GM12878 (cell line): ENCODE results near the gene DNAJC5G.

ENCODE experiments used
- BCL11A ChIP-seq: IDR thresholded peaks from 2 replicates; pipeline ENCODE4 v1.6.1; 2011; ENCODE audit warnings: low read depth, low read length
- DPF2 ChIP-seq: fragments of 450-650 bp; IDR thresholded peaks from 2 replicates; pipeline ENCODE4 v1.6.1; 2017; ENCODE audit warnings: mild to moderate bottlenecking
- EZH2 ChIP-seq: IDR thresholded peaks from 2 replicates; pipeline ENCODE4 v1.6.1; 2012; ENCODE audit warnings: low read depth, mild to moderate bottlenecking, control low read depth, inconsistent platforms, low read length, borderline replicate concordance; ENCODE audit not compliant: control insufficient read depth
- FOS ChIP-seq: IDR thresholded peaks from 3 replicates; pipeline ENCODE4 v1.6.1; 2011; ENCODE audit warnings: borderline replicate concordance; ENCODE audit not compliant: insufficient read length; ENCODE audit errors: extremely low read depth
- GATAD2B ChIP-seq: fragments of 450-650 bp; conservative IDR thresholded peaks from 2 replicates; pipeline ENCODE4 v1.6.1; 2017; ENCODE audit warnings: low read depth, mild to moderate bottlenecking, moderate library complexity
- HDAC6 ChIP-seq: fragments of 200-600 bp; sonication (generic); IDR thresholded peaks from one replicate; pipeline ENCODE4 v1.8.0; 2017; ENCODE audit warnings: antibody characterized with exemption; ENCODE audit not compliant: unreplicated experiment
- JUND ChIP-seq: IDR thresholded peaks from 2 replicates; pipeline ENCODE4 v1.6.1; 2012; ENCODE audit warnings: low read depth, mild to moderate bottlenecking, low read length, improper control_type of control experiment, moderate library complexity
- KDM1A ChIP-seq: fragments of 200-600 bp; sonication (generic); IDR thresholded peaks from 2 replicates; pipeline ENCODE4 v1.6.1; 2016; ENCODE audit warnings: borderline replicate concordance
- MXI1 ChIP-seq: fragments of 150-350 bp; IDR thresholded peaks from 2 replicates; pipeline ENCODE4 v1.6.1; 2011; ENCODE audit warnings: low read depth, mild to moderate bottlenecking, inconsistent platforms, low read length, improper control_type of control experiment
- TF ChIP-seq, protein P1 (sequence below): fragments of 450-650 bp; IDR thresholded peaks from 2 replicates; pipeline ENCODE4 v1.6.1; 2016; ENCODE audit warnings: mild to moderate bottlenecking
- TF ChIP-seq, protein P2 (sequence below), 3 experiments: IDR thresholded peaks in 2 of 3; conservative IDR thresholded peaks in 1 of 3; 2 replicates each; pipeline ENCODE4 v1.5.1; 2011; ENCODE audit warnings: low read depth in 3 of 3, low read length in 3 of 3, mild to moderate bottlenecking in 3 of 3, control low read depth in 2 of 3, moderate library complexity in 2 of 3, inconsistent platforms in 1 of 3, mixed read lengths in 1 of 3; ENCODE audit not compliant: control insufficient read depth in 2 of 3, insufficient read depth in 1 of 3; ENCODE audit errors: extremely low read depth in 1 of 3
- TF ChIP-seq, protein P3 (sequence below): IDR thresholded peaks from 2 replicates; pipeline ENCODE4 v1.6.1; 2012; ENCODE audit warnings: mild to moderate bottlenecking, low read depth, low read length

DNA sequence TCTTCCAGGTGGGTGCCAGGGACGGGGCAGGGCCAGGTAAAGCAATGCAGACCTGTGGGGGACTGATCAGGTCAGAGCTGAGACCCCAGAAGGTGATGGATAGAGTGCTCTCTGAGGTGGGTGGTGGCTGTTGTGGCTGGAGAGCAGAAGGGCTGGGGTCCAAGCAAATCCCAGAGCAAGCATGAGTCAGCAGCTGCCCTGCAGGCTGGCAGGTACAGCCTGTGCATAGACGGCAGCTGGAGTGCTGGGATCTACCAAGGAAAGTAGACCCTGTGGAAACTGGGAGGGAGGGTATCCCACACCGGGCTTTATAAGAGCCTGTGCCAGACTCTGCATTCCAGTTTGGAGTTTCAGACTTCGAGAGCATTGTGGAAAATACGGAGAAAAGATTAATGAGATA is 7.7 kb downstream of the DNAJC5G start:
- TF ChIP-seq, protein P1, sequence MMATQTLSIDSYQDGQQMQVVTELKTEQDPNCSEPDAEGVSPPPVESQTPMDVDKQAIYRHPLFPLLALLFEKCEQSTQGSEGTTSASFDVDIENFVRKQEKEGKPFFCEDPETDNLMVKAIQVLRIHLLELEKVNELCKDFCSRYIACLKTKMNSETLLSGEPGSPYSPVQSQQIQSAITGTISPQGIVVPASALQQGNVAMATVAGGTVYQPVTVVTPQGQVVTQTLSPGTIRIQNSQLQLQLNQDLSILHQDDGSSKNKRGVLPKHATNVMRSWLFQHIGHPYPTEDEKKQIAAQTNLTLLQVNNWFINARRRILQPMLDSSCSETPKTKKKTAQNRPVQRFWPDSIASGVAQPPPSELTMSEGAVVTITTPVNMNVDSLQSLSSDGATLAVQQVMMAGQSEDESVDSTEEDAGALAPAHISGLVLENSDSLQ = no peak
- TF ChIP-seq GATAD2B (no peak), FOS (no peak), HDAC6 (no peak), EZH2 (no peak), KDM1A (no peak), JUND (no peak), DPF2 (no peak), BCL11A (no peak), MXI1 (no peak)
- TF ChIP-seq, protein P2, sequence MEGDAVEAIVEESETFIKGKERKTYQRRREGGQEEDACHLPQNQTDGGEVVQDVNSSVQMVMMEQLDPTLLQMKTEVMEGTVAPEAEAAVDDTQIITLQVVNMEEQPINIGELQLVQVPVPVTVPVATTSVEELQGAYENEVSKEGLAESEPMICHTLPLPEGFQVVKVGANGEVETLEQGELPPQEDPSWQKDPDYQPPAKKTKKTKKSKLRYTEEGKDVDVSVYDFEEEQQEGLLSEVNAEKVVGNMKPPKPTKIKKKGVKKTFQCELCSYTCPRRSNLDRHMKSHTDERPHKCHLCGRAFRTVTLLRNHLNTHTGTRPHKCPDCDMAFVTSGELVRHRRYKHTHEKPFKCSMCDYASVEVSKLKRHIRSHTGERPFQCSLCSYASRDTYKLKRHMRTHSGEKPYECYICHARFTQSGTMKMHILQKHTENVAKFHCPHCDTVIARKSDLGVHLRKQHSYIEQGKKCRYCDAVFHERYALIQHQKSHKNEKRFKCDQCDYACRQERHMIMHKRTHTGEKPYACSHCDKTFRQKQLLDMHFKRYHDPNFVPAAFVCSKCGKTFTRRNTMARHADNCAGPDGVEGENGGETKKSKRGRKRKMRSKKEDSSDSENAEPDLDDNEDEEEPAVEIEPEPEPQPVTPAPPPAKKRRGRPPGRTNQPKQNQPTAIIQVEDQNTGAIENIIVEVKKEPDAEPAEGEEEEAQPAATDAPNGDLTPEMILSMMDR (IDR thresholded peaks at IDR 0.05 in 2 of 3, conservative IDR thresholded peaks at IDR 0.05 in 1 of 3; ENCODE audit: control insufficient read depth in 2 of 3, extremely low read depth in 1 of 3, insufficient read depth in 1 of 3, low read depth in 3 of 3, low read length in 3 of 3) = no peak
- TF ChIP-seq, protein P3, sequence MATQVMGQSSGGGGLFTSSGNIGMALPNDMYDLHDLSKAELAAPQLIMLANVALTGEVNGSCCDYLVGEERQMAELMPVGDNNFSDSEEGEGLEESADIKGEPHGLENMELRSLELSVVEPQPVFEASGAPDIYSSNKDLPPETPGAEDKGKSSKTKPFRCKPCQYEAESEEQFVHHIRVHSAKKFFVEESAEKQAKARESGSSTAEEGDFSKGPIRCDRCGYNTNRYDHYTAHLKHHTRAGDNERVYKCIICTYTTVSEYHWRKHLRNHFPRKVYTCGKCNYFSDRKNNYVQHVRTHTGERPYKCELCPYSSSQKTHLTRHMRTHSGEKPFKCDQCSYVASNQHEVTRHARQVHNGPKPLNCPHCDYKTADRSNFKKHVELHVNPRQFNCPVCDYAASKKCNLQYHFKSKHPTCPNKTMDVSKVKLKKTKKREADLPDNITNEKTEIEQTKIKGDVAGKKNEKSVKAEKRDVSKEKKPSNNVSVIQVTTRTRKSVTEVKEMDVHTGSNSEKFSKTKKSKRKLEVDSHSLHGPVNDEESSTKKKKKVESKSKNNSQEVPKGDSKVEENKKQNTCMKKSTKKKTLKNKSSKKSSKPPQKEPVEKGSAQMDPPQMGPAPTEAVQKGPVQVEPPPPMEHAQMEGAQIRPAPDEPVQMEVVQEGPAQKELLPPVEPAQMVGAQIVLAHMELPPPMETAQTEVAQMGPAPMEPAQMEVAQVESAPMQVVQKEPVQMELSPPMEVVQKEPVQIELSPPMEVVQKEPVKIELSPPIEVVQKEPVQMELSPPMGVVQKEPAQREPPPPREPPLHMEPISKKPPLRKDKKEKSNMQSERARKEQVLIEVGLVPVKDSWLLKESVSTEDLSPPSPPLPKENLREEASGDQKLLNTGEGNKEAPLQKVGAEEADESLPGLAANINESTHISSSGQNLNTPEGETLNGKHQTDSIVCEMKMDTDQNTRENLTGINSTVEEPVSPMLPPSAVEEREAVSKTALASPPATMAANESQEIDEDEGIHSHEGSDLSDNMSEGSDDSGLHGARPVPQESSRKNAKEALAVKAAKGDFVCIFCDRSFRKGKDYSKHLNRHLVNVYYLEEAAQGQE = no peak
